GM12873 (cell line): ENCODE results near the gene LDLRAD3.

Source experiments
- TF ChIP-seq, protein P1 (sequence below): IDR thresholded peaks from 2 replicates; pipeline ENCODE4 v1.5.1; 2012; ENCODE audit warnings: low read depth, mild to moderate bottlenecking, moderate library complexity, low read length, control low read depth; ENCODE audit not compliant: insufficient read depth; ENCODE audit errors: missing control alignments

LDLRAD3 gene

DNA sequence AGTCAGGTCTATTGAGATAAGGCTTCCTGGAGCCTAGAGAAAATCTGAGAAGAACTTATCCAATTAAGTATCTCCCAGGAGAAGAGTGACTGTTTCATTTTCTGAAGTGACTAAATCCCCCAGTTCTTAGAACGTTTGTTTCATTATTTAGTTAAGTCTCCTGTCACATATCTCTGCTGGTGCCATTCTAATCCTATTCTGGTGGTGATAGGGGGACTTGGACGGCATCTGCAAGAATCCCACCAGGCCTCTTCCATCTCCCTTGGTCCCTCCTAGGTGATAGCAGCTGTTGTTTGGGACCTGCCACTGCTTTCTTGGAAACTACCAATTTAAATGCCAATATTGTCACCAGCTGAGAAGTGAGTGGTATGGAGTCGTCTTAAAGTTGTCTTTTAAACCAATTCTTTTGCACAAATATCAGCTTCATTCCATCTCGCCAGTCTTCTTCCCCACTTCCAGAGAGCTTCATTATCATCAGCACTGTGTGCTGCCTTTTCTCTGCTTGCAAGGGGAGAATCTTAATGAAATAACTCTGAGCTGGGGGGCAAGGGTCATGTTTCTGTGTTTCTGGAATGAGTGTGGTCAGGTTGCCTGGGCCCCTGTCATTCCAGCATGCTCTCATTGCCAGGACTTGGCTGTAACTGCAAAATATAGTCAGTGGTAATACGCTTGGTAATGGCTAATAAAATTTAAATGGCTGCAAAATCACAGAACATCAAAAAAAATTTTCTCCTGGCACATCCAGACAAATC lies 104.8 kb downstream of the LDLRAD3 start:
- TF ChIP-seq, protein P1, sequence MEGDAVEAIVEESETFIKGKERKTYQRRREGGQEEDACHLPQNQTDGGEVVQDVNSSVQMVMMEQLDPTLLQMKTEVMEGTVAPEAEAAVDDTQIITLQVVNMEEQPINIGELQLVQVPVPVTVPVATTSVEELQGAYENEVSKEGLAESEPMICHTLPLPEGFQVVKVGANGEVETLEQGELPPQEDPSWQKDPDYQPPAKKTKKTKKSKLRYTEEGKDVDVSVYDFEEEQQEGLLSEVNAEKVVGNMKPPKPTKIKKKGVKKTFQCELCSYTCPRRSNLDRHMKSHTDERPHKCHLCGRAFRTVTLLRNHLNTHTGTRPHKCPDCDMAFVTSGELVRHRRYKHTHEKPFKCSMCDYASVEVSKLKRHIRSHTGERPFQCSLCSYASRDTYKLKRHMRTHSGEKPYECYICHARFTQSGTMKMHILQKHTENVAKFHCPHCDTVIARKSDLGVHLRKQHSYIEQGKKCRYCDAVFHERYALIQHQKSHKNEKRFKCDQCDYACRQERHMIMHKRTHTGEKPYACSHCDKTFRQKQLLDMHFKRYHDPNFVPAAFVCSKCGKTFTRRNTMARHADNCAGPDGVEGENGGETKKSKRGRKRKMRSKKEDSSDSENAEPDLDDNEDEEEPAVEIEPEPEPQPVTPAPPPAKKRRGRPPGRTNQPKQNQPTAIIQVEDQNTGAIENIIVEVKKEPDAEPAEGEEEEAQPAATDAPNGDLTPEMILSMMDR, result no peak

DNA sequence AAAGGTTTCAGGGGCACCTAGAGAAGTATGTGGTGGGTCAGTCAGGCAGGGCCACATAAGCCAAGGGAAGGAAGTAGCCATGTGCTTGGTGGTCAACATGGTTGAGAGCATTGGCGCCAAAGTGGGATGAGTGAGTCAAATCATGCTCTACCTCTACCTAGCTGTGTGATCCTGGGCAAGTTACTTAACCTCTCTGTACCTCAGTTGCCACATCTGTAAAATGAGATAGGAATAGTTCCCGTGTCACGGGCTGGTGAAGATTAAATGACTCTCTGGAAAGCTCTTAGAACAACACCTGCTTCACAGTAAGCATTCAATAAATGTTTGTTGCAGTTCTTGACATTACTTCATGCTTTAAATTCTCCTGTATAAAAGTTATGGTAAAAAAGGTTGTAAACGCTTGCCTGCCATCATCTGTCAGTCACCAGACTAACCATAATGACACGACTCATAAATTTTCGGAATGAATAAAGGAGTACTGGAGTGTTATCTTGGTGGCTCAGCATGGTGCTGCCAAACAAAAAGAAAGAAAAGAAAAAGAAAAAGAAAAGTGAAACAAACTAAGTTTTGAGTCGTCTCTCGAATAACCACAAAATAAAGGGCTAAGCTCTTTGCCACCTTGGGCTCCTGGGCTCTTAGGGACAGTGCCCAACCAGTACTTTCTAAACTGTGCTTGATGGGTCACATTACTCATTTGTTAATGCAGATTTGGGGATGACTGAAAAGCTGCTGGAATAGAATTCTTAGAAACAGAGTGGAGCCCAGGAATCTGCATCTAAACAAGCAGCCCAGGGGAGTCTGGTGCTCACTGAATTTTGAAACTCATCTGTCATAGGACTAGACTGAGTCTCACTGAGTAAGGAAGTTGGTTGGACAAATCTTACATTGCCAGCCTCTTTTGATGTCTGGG lies 107.6 kb downstream of the LDLRAD3 start:
- TF ChIP-seq, protein P1, result no peak

DNA sequence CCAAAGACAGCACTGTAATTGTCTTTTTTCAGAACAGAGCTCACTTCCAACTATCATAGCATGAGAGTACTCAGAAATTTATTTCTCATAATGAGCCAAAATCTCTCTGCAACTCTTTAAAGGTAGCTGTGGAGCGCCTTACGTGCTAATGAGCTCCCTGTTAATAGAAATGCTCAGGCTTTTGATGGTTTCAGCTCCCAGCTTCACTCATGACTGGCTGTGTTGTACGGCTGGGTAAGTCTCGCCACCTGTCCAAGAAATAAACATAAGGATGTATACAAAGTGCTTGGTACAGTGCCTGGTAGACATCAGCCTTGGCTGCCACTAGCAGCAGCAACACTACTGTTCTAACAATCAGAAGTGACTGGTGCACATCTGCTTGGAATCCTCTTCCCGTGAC lies 109.4 kb downstream of the LDLRAD3 start:
- TF ChIP-seq, protein P1, result no peak

DNA sequence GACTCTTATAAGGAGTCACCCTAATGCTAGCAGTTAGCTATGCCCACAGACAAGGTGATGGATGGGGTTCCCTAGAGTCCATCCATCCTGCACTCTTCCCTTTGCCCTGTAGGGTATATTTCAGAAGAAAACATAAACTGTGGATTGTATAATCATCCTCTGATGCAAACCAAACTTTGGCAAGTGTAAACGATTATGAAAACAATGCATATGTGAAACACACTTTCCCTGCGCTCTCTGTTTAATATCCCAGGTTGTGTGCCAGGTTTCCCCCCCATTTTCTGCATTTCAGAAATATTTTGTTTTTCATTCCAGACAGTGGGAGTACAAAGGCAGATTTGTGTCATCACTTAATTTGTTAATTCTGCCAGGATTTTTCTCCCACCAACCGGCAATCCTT lies 110.0 kb downstream of the LDLRAD3 start:
- TF ChIP-seq, protein P1, result no peak

DNA sequence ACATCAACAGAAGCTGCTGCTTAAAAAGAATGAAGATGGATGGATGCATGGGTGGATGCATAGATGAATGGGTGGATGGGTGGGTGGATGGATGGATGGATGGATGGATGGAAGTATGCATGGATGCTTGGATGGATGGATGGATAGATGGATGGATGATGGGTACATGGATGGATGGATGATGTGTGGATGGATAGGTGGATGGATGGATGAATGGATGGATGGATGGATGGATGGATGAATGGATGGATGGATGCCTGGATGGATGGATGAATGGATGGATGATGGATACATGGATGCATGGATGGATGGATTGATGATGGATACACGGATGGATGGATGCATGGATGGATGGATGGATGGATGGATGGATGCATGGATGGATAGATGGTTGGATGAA lies 110.8 kb downstream of the LDLRAD3 start:
- TF ChIP-seq, protein P1, result no peak

DNA sequence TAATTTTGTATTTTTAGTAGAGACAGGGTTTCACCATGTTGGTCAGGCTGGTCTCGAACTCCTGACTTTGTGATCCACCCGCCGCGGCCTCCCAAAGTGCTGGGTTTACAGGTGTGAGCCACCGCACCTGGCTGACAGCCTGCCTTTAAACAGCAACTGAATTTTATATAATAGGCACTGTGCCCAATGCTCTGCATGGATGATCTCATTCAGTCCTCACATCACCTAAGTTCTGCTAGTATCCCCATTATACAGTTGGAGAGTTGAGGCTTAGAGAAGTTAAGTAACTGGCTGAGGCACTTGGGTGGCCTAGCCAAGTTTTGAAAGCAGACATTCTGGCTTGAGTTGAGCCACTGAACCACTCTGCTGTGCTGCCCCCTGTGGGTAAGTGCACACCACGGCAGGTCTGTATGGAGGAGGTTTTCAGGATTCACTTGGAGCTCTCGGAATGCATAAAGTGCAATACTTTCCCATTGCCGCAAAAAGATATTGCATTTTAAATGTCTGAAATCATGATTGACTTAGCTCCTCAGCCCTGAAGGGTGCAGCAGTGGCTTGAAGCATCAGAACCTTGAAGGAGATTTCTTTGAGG lies 112.4 kb downstream of the LDLRAD3 start:
- TF ChIP-seq, protein P1, result peak; percentile 78
